Measurements from ENCODE around the gene MIA3. TPM values are rescaled to one million over a fixed set of nuclear protein-coding genes. Genes with fewer than 3 reads are reported as not detected.

MIA3 gene
- total and polyA plus RNA-seq, 9 of the 15 experiments (the other 6 are each of a cell fraction or from before 2014, with no cell fraction given), result 21.6 to 89.4 (median 40.8) TPM

- TF ChIP-seq ATF1 (CRISPR knock-in tag; IDR thresholded peaks at IDR 0.05), result no peak
- TF ChIP-seq ATF1 (tag; IDR thresholded peaks at IDR 0.05), result peak; percentile 90
- 0 out of 2 replicates have a peak, but pooled peaks have one; percentile 4 for TF ChIP-seq NFIX (CRISPR knock-in tag; IDR thresholded peaks at IDR 0.05; ENCODE audit: low read depth)
- TF ChIP-seq ARNT (IDR thresholded peaks at IDR 0.05), result 0 out of 4 replicates have a peak, but pooled peaks of 1 of the 2 experiments have one; percentile 29
- peak; percentile 67 for TF ChIP-seq USF1 (CRISPR knock-in tag; IDR thresholded peaks at IDR 0.05)
- no peak for TF ChIP-seq RBM17 (IDR thresholded peaks at IDR 0.05; ENCODE audit: borderline replicate concordance, low read depth, low read length)
- peak; percentile 94 for TF ChIP-seq EP400 (IDR thresholded peaks at IDR 0.05)
- TF ChIP-seq PML (IDR thresholded peaks at IDR 0.05; ENCODE audit: low read length), result peak; percentile 61; the same call in 1 of the 2 replicates
- TF ChIP-seq PHF8 (IDR thresholded peaks at IDR 0.05; ENCODE audit: borderline replicate concordance, low read length), result peak; percentile 83; the same call in 1 of the 2 replicates
- no peak for TF ChIP-seq ZNF561 (CRISPR knock-in tag; conservative IDR thresholded peaks at IDR 0.05)
- 0 out of 2 replicates have a peak, but pooled peaks have one; percentile 40 for TF ChIP-seq TCF3 (CRISPR knock-in tag; IDR thresholded peaks at IDR 0.05)
- TF ChIP-seq ZBTB12 (CRISPR knock-in tag; IDR thresholded peaks at IDR 0.05), result peak; percentile 58; the same call in 1 of the 2 replicates
- peak; percentile 72 for TF ChIP-seq PKNOX1 (IDR thresholded peaks at IDR 0.05)
- peak; percentile 87 to 94 for TF ChIP-seq MNT (conservative IDR thresholded peaks at IDR 0.05)
- TF ChIP-seq SRSF9 (IDR thresholded peaks at IDR 0.05; ENCODE audit: borderline replicate concordance, low read depth, low read length), result no peak
- TF ChIP-seq TFAP4 (CRISPR knock-in tag; IDR thresholded peaks at IDR 0.05; ENCODE audit: borderline replicate concordance), result peak; percentile 66; the same call in 1 of the 2 replicates
- TF ChIP-seq DIDO1 (tag; IDR thresholded peaks at IDR 0.05; ENCODE audit: low read depth), result peak; percentile 92
- no peak for TF ChIP-seq ZNF79 (CRISPR knock-in tag; IDR thresholded peaks at IDR 0.05; ENCODE audit: low read depth)
- TF ChIP-seq ZNF239 (CRISPR knock-in tag; IDR thresholded peaks at IDR 0.05), result 0 out of 2 replicates have a peak, but pooled peaks have one; percentile 28
- TF ChIP-seq SREBF2 (CRISPR knock-in tag; IDR thresholded peaks at IDR 0.05), result 0 out of 2 replicates have a peak, but pooled peaks have one; percentile 15
- TF ChIP-seq MTA2 (IDR thresholded peaks at IDR 0.05; ENCODE audit: low read depth), result peak; percentile 67
- 0 out of 2 replicates have a peak, but pooled peaks have one; percentile 18 for TF ChIP-seq MTA1 (IDR thresholded peaks at IDR 0.05; ENCODE audit: borderline replicate concordance)
- peak; percentile 63 for TF ChIP-seq HDAC2 (IDR thresholded peaks at IDR 0.05)
- TF ChIP-seq BRD9 (IDR thresholded peaks at IDR 0.05; ENCODE audit: low read depth, partially characterized antibody), result peak; percentile 37
Measured at GRCh38 chr1:222589462-222590302, 28.2 kb upstream of the MIA3 start, which contains the start of gene TAF1A (continued).
